HEK293 (cell line): ENCODE measurements around the gene NUAK1.

ENCODE experiments used
- CTCF ChIA-PET: fragments of 350-600 bp; formaldehyde crosslinking; extraction: SDS; loops from one replicate; lab custom pipeline; 2021; ENCODE audit warnings: antibody characterized with exemption; lab: Yijun Ruan, JAX
- POLR2A ChIA-PET: fragments of 300-600 bp; formaldehyde crosslinking; extraction: SDS; loops from one replicate; lab custom pipeline; 2020; ENCODE audit warnings: antibody characterized with exemption, inconsistent platforms; lab: Yijun Ruan, JAX
- H3K27ac ChIP-seq: fragments of 200-500 bp; sonication (Bioruptor generic); 2 replicates; pipeline ENCODE4 v1.5.1; 2014; ENCODE audit warnings: low read depth, low read length, control low read depth, inconsistent platforms; ENCODE audit errors: extremely low read depth
- H3K36me3 ChIP-seq, 2 experiments: fragments of 200-500 bp in 1 of 2; sonication (Bioruptor generic) in 1 of 2; 1 replicate in 1 of 2; 2 replicates in 1 of 2; pipeline ENCODE4 v1.5.1; 2014 to 2017; ENCODE audit warnings: inconsistent platforms in 2 of 2, low read length in 2 of 2; ENCODE audit not compliant: control insufficient read depth in 2 of 2, insufficient read depth in 1 of 2
- H3K4me1 ChIP-seq: fragments of 200-500 bp; sonication (Bioruptor generic); 2 replicates; pipeline ENCODE4 v1.5.1; 2014; ENCODE audit warnings: mild to moderate bottlenecking, low read length, inconsistent platforms; ENCODE audit not compliant: control insufficient read depth, insufficient read depth
- H3K4me3 ChIP-seq: 2 replicates; pipeline ENCODE4 v1.5.1; 2011; ENCODE audit warnings: low read depth, mild to moderate bottlenecking, control low read depth, low read length, moderate library complexity
- H3K9me3 ChIP-seq: fragments of 200-500 bp; sonication (Bioruptor generic); 2 replicates; pipeline ENCODE4 v1.5.1; 2014; ENCODE audit warnings: low read depth, low read length, inconsistent platforms; ENCODE audit not compliant: control insufficient read depth, insufficient read depth
- HOXA7 ChIP-seq: sonication (generic); formaldehyde crosslinking; IDR thresholded peaks from 2 replicates; pipeline ENCODE4 v1.8.1; 2022; ENCODE audit warnings: missing genetic modification reagents, borderline replicate concordance
- ZBTB20 ChIP-seq: fragments of 450-650 bp; formaldehyde crosslinking; IDR thresholded peaks from 2 replicates; pipeline ENCODE4 v1.5.1; 2016; ENCODE audit warnings: missing biosample characterization, missing genetic modification characterization
- ZFP3 ChIP-seq: fragments of 450-650 bp; formaldehyde crosslinking; IDR thresholded peaks from 2 replicates; pipeline ENCODE4 v1.5.1; 2016; ENCODE audit warnings: low read depth, missing biosample characterization, missing genetic modification characterization
- ZNF10 ChIP-seq: fragments of 450-650 bp; formaldehyde crosslinking; IDR thresholded peaks from 2 replicates; pipeline ENCODE4 v1.5.1; 2017; ENCODE audit warnings: missing biosample characterization, missing genetic modification characterization
- ZNF133 ChIP-seq: fragments of 450-650 bp; formaldehyde crosslinking; IDR thresholded peaks from 2 replicates; pipeline ENCODE4 v1.5.1; 2016; ENCODE audit warnings: missing biosample characterization, missing genetic modification characterization
- ZNF211 ChIP-seq: fragments of 450-650 bp; formaldehyde crosslinking; IDR thresholded peaks from 2 replicates; pipeline ENCODE4 v1.5.1; 2016; ENCODE audit warnings: low read depth, missing biosample characterization, missing genetic modification characterization
- ZNF23 ChIP-seq: fragments of 450-650 bp; formaldehyde crosslinking; IDR thresholded peaks from 2 replicates; pipeline ENCODE4 v1.5.1; 2016; ENCODE audit warnings: missing biosample characterization, missing genetic modification characterization, borderline replicate concordance
- ZNF404 ChIP-seq: fragments of 450-650 bp; formaldehyde crosslinking; IDR thresholded peaks from 2 replicates; pipeline ENCODE4 v1.5.1; 2017; ENCODE audit warnings: missing biosample characterization, missing genetic modification characterization
- ZNF473 ChIP-seq: fragments of 450-650 bp; formaldehyde crosslinking; IDR thresholded peaks from 2 replicates; pipeline ENCODE4 v1.5.1; 2017; ENCODE audit warnings: missing biosample characterization, missing genetic modification characterization
- ZNF530 ChIP-seq: fragments of 450-650 bp; formaldehyde crosslinking; IDR thresholded peaks from 2 replicates; pipeline ENCODE4 v1.5.1; 2016; ENCODE audit warnings: low read depth, missing biosample characterization, missing genetic modification characterization
- ZNF610 ChIP-seq: fragments of 450-650 bp; formaldehyde crosslinking; IDR thresholded peaks from 2 replicates; pipeline ENCODE4 v1.5.1; 2016; ENCODE audit warnings: missing biosample characterization, missing genetic modification characterization, borderline replicate concordance
- ZNF623 ChIP-seq: fragments of 450-650 bp; formaldehyde crosslinking; IDR thresholded peaks from 2 replicates; pipeline ENCODE4 v1.5.1; 2016; ENCODE audit warnings: missing biosample characterization, missing genetic modification characterization
- ZNF791 ChIP-seq: fragments of 450-650 bp; formaldehyde crosslinking; IDR thresholded peaks from 2 replicates; pipeline ENCODE4 v1.5.1; 2016; ENCODE audit warnings: missing biosample characterization, missing genetic modification characterization
- TF ChIP-seq, protein P1 (sequence below): fragments of 450-650 bp; formaldehyde crosslinking; IDR thresholded peaks from 2 replicates; pipeline ENCODE4; 2016; ENCODE audit warnings: missing biosample characterization, missing genetic modification characterization
- TF ChIP-seq, protein P2 (sequence below): fragments of 450-650 bp; formaldehyde crosslinking; IDR thresholded peaks from 2 replicates; pipeline ENCODE4 v1.5.1; 2016; ENCODE audit warnings: missing biosample characterization, missing genetic modification characterization, low read depth
- TF ChIP-seq, protein P3 (sequence below): fragments of 450-650 bp; formaldehyde crosslinking; IDR thresholded peaks from 2 replicates; pipeline ENCODE4 v1.5.1; 2016; ENCODE audit warnings: missing biosample characterization, missing genetic modification characterization
- TF ChIP-seq, protein P4 (sequence below): fragments of 450-650 bp; formaldehyde crosslinking; conservative IDR thresholded peaks from 2 replicates; pipeline ENCODE4 v1.5.1; 2016; ENCODE audit warnings: low read depth, missing biosample characterization, missing genetic modification characterization
- TF ChIP-seq, protein P5 (sequence below): fragments of 450-650 bp; formaldehyde crosslinking; IDR thresholded peaks from 2 replicates; pipeline ENCODE4 v1.5.1; 2016; ENCODE audit warnings: missing biosample characterization, missing genetic modification characterization, borderline replicate concordance

Gene NUAK1

DNA sequence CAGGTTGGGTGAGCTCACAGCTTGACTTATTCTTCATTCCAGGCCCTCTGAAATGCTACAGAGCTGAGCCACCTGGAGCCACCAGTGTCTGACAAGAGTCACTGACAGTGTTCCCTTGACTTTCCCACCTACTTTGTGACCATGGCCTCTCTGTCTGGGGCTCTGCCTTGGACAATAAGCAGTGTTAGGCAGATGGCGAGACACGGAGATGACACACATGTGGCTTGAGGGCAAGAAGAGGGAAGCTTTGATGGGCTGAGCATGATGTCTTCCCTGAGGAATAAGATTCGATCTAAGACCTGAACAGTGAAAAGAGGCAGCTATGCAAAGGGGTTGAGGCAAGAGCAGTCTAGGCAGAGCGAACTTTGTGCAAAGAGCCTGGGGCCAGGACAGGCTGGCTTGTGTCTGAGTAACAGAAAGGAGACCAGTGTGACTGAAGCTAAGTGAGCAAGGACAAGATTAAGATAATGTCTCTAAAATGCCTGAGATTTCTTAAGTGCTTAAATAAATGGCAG is 105.5 kb downstream of the NUAK1 start (continued):
- TF ChIP-seq, protein P1, sequence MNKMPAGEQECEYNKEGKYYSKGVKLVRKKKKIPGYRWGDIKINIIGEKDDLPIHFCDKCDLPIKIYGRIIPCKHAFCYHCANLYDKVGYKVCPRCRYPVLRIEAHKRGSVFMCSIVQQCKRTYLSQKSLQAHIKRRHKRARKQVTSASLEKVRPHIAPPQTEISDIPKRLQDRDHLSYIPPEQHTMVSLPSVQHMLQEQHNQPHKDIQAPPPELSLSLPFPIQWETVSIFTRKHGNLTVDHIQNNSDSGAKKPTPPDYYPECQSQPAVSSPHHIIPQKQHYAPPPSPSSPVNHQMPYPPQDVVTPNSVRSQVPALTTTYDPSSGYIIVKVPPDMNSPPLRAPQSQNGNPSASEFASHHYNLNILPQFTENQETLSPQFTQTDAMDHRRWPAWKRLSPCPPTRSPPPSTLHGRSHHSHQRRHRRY (tag by site-specific recombination) = no peak
- no peak for TF ChIP-seq ZNF10 (tag by site-specific recombination)

DNA sequence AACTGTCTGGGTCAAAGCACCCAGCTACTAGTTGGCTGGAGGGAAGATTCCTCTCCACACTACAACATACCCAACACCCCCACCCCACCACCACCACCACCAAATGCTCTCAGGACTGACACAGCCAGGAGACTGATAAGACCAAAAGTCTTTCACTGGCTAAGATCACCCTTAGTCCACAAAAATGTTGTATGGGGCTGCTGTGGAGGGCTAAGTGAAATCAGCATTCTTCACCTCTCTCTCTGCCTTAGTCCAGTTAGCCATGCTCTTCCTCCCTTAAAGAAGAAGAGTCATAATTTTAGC is 106.2 kb downstream of the NUAK1 start:
- ChIA-PET CTCF (interaction anchor here (0.9 to 1.3 kb wide), 2 partner anchors 74 to 104 kb away, joined by 3 to 5 read pairs; no protein-coding TSS in a partner anchor), POLR2A (no interaction called here)
- Histone ChIP-seq H3K36me3 (no peaks in the 10 kb centered on the region), H3K27ac (no peak overlapping the region), H3K4me3 (no peak overlapping the region), H3K9me3 (no peaks in the 10 kb centered on the region), H3K4me1 (peaks cover 10% of the 10 kb centered on the region)
- no peak for TF ChIP-seq ZNF133 (tag by site-specific recombination)
- TF ChIP-seq ZBTB20 = no peak
- TF ChIP-seq ZNF404 (tag by site-specific recombination) = no peak
- no peak for TF ChIP-seq ZNF211 (tag by site-specific recombination)
- no peak for TF ChIP-seq ZNF610
- TF ChIP-seq ZNF530 (tag by site-specific recombination) = no peak
- TF ChIP-seq ZNF473 (tag by site-specific recombination) = no peak
- TF ChIP-seq ZNF791 (tag by site-specific recombination) = no peak
- no peak for TF ChIP-seq ZFP3 (tag by site-specific recombination)
- no peak for TF ChIP-seq HOXA7 (CRISPR knock-in tag)
- TF ChIP-seq ZNF623 (tag by site-specific recombination) = no peak
- TF ChIP-seq, protein P2, sequence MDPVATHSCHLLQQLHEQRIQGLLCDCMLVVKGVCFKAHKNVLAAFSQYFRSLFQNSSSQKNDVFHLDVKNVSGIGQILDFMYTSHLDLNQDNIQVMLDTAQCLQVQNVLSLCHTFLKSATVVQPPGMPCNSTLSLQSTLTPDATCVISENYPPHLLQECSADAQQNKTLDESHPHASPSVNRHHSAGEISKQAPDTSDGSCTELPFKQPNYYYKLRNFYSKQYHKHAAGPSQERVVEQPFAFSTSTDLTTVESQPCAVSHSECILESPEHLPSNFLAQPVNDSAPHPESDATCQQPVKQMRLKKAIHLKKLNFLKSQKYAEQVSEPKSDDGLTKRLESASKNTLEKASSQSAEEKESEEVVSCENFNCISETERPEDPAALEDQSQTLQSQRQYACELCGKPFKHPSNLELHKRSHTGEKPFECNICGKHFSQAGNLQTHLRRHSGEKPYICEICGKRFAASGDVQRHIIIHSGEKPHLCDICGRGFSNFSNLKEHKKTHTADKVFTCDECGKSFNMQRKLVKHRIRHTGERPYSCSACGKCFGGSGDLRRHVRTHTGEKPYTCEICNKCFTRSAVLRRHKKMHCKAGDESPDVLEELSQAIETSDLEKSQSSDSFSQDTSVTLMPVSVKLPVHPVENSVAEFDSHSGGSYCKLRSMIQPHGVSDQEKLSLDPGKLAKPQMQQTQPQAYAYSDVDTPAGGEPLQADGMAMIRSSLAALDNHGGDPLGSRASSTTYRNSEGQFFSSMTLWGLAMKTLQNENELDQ = no peak
- TF ChIP-seq, protein P3, sequence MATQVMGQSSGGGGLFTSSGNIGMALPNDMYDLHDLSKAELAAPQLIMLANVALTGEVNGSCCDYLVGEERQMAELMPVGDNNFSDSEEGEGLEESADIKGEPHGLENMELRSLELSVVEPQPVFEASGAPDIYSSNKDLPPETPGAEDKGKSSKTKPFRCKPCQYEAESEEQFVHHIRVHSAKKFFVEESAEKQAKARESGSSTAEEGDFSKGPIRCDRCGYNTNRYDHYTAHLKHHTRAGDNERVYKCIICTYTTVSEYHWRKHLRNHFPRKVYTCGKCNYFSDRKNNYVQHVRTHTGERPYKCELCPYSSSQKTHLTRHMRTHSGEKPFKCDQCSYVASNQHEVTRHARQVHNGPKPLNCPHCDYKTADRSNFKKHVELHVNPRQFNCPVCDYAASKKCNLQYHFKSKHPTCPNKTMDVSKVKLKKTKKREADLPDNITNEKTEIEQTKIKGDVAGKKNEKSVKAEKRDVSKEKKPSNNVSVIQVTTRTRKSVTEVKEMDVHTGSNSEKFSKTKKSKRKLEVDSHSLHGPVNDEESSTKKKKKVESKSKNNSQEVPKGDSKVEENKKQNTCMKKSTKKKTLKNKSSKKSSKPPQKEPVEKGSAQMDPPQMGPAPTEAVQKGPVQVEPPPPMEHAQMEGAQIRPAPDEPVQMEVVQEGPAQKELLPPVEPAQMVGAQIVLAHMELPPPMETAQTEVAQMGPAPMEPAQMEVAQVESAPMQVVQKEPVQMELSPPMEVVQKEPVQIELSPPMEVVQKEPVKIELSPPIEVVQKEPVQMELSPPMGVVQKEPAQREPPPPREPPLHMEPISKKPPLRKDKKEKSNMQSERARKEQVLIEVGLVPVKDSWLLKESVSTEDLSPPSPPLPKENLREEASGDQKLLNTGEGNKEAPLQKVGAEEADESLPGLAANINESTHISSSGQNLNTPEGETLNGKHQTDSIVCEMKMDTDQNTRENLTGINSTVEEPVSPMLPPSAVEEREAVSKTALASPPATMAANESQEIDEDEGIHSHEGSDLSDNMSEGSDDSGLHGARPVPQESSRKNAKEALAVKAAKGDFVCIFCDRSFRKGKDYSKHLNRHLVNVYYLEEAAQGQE = no peak
- no peak for TF ChIP-seq ZNF23 (tag by site-specific recombination)
- TF ChIP-seq, protein P4, sequence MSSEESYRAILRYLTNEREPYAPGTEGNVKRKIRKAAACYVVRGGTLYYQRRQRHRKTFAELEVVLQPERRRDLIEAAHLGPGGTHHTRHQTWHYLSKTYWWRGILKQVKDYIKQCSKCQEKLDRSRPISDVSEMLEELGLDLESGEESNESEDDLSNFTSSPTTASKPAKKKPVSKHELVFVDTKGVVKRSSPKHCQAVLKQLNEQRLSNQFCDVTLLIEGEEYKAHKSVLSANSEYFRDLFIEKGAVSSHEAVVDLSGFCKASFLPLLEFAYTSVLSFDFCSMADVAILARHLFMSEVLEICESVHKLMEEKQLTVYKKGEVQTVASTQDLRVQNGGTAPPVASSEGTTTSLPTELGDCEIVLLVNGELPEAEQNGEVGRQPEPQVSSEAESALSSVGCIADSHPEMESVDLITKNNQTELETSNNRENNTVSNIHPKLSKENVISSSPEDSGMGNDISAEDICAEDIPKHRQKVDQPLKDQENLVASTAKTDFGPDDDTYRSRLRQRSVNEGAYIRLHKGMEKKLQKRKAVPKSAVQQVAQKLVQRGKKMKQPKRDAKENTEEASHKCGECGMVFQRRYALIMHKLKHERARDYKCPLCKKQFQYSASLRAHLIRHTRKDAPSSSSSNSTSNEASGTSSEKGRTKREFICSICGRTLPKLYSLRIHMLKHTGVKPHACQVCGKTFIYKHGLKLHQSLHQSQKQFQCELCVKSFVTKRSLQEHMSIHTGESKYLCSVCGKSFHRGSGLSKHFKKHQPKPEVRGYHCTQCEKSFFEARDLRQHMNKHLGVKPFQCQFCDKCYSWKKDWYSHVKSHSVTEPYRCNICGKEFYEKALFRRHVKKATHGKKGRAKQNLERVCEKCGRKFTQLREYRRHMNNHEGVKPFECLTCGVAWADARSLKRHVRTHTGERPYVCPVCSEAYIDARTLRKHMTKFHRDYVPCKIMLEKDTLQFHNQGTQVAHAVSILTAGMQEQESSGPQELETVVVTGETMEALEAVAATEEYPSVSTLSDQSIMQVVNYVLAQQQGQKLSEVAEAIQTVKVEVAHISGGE (tag by site-specific recombination) = no peak
- TF ChIP-seq, protein P5, sequence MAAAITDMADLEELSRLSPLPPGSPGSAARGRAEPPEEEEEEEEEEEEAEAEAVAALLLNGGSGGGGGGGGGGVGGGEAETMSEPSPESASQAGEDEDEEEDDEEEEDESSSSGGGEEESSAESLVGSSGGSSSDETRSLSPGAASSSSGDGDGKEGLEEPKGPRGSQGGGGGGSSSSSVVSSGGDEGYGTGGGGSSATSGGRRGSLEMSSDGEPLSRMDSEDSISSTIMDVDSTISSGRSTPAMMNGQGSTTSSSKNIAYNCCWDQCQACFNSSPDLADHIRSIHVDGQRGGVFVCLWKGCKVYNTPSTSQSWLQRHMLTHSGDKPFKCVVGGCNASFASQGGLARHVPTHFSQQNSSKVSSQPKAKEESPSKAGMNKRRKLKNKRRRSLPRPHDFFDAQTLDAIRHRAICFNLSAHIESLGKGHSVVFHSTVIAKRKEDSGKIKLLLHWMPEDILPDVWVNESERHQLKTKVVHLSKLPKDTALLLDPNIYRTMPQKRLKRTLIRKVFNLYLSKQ (tag by site-specific recombination) = no peak
